ENCODE data around the gene ERGIC3.
"Not testable (repeated sequence)": the region's sequence is repeated elsewhere in the genome, so short reads cannot be mapped to it uniquely, and the experiment has no call there.

ERGIC3 gene

DNA sequence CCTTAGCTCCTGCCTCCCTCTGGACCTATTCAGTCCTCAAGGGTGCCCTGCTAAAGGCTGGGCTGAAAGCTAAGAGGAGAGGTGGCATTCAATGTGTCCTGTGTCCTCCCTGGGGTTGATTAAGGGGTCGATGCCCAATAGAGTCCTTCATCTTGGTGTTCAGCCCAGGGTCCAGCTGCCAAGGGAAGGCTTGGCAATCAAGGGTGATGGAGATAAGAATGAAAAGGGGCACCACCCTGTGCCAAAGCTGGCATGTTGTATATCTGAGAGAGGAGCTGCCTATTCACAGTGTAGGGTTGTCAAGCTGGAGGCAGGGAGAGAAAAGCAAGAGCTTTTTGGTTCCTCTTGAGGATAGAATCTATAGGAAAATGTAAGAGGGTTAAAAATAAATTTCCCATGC is 24.8 kb upstream of the ERGIC3 start:
- DNase-seq (ENCODE audit: low read depth), result no peak
- TF ChIP-seq, protein P1, sequence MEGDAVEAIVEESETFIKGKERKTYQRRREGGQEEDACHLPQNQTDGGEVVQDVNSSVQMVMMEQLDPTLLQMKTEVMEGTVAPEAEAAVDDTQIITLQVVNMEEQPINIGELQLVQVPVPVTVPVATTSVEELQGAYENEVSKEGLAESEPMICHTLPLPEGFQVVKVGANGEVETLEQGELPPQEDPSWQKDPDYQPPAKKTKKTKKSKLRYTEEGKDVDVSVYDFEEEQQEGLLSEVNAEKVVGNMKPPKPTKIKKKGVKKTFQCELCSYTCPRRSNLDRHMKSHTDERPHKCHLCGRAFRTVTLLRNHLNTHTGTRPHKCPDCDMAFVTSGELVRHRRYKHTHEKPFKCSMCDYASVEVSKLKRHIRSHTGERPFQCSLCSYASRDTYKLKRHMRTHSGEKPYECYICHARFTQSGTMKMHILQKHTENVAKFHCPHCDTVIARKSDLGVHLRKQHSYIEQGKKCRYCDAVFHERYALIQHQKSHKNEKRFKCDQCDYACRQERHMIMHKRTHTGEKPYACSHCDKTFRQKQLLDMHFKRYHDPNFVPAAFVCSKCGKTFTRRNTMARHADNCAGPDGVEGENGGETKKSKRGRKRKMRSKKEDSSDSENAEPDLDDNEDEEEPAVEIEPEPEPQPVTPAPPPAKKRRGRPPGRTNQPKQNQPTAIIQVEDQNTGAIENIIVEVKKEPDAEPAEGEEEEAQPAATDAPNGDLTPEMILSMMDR (IDR thresholded peaks at IDR 0.05; ENCODE audit: low read length, missing control alignments), result no peak
- no peak overlapping the region for H3K4me3 ChIP-seq (replicated peaks; ENCODE audit: low read depth, low read length)

GRCh38 chr20:35517767-35518166 is 24.1 kb upstream of the ERGIC3 start:
- DNase-seq (ENCODE audit: low read depth); H3K4me3 ChIP-seq (replicated peaks; ENCODE audit: low read depth, low read length): not testable (repeated sequence)

- H3K4me3 ChIP-seq (replicated peaks; ENCODE audit: low read depth, low read length), result no peak overlapping the region
Observed at GRCh38 chr20:35518955-35519354, 22.9 kb upstream of the ERGIC3 start.

GRCh38 chr20:35523298-35523888 is 18.5 kb upstream of the ERGIC3 start:
- TF ChIP-seq, protein P1 (IDR thresholded peaks at IDR 0.05; ENCODE audit: low read length, missing control alignments), result peak; percentile 63
- no peak overlapping the region for H3K4me3 ChIP-seq (replicated peaks; ENCODE audit: low read depth, low read length)
- DNase-seq (ENCODE audit: low read depth), result no peak

More at GRCh38 chr20:35518955-35519354, 22.9 kb upstream of the ERGIC3 start:
- DNase-seq (ENCODE audit: low read depth), result no peak
- TF ChIP-seq, protein P1 (IDR thresholded peaks at IDR 0.05; ENCODE audit: low read length, missing control alignments), result no peak

GRCh38 chr20:35525639-35526038 is 16.2 kb upstream of the ERGIC3 start:
- no peak for DNase-seq (ENCODE audit: low read depth)
- TF ChIP-seq, protein P1 (IDR thresholded peaks at IDR 0.05; ENCODE audit: low read length, missing control alignments), result no peak

DNA sequence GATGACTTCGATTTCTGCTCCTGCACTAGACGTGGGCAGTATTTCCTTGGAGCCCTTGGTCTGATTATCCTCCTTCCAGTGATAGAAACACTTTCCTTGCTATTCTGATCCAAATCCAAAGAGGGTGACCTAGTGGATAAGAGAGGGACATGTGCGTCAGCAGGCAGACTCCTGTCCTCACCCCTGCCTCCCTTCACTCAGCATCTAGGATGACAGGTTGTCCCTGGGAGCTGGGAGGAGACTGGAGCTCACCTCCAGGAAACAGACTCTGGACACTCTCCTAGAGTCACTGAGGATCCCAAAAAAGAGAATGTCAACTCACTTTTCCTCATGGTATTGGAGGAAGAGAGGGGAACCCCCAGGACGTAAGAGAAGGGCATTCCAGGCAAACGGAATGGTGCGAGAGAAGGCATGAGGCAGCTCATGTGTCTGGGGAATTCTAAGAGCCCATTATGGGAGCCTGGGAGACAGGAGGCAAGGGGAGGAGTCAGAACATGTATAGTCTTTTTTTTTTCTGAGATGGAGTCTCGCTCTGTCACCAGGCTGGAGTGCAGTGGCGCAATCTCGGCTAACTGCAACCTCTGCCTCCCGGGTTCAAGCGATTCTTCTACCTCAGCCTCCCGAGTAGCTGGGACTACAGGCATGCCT is 14.6 kb upstream of the ERGIC3 start:
- DNase-seq (ENCODE audit: low read depth), result no peak
- no peak overlapping the region for H3K4me3 ChIP-seq (replicated peaks; ENCODE audit: low read depth, low read length)
- TF ChIP-seq, protein P1 (IDR thresholded peaks at IDR 0.05; ENCODE audit: low read length, missing control alignments), result no peak

More at GRCh38 chr20:35525639-35526038, 16.2 kb upstream of the ERGIC3 start:
- H3K4me3 ChIP-seq (replicated peaks; ENCODE audit: low read depth, low read length), result no peak overlapping the region

DNA sequence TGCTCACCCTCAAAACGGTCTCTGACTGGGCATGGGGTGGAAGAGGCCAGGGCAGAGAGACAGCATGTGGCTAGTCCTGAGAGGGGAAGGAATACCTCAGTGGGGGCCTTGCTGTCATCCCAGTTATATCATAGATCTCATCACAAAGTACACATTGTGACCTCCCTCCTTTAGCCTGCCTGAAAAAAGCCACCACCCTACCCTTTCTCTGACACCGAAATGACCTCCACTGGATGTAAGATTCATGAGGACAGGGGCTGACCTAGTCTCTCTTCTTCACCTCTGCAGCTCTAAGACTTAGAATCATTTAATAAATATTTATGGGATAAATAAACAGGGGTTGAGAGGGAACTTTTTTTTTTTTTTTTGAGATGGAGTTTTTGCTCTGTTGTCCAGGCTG is 12.3 kb upstream of the ERGIC3 start, which contains the start of gene C20orf173:
C20orf173 (minus strand) TSS at position 101 of the 400 bp plus-strand sequence. CDS start 279 bp downstream, outside the sequence.
- no peak for DNase-seq (ENCODE audit: low read depth)
- no peak within 1 kb of the TSS for H3K4me3 ChIP-seq (replicated peaks; ENCODE audit: low read depth, low read length)
- TF ChIP-seq, protein P1 (IDR thresholded peaks at IDR 0.05; ENCODE audit: low read length, missing control alignments), result no peak

Measured in fibroblast of pulmonary artery (primary cell).